ENCODE measurements around the gene C16orf96.
A peak's percentile ranks its signal among the peaks of the same experiment; 100 is the strongest.

The C16orf96 gene

DNA sequence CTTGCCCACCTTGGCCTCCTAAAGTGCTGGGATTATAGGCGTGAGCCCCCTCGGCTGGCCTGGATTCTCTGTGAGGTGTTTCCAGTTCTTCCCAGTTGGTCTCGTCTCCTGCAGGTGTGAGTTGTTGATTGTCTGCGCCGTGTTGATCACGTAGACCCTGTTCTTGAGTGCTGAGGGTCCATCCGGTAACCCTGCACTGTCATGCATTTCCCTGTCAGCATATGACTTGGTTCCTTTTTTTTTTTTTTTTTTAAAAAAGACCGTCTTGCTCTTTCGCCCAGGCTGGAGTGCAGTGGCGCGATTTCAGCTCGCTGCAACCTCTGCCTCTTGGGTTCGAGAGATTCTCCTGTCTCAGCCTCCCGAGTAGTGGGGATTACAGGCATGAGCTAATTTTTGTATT, 85.8 kb downstream of the C16orf96 start:
- ATAC-seq (replicated peaks; ENCODE audit: extremely low read depth, poor library complexity, severe bottlenecking) (no peak), DNase-seq (ENCODE audit: low spot score in 2 of 2) (no peak)
- Mint-ChIP-seq H3K36me3 (ENCODE audit: insufficient read depth) (peaks cover 12% of the 10 kb centered on the region), H3K9me3 (no peaks in the 10 kb centered on the region), H3K4me1 (peaks cover 33% of the 10 kb centered on the region), H3K27ac (ENCODE audit: low read depth) (no peak overlapping the region), H3K27me3 (no peaks in the 10 kb centered on the region), H3K4me3 (no peak overlapping the region)

GRCh38 chr16:4646773-4647643, 90.9 kb downstream of the C16orf96 start:
- ATAC-seq (replicated peaks; ENCODE audit: extremely low read depth, poor library complexity, severe bottlenecking): no peak
- Mint-ChIP-seq H3K9me3 (no peaks in the 10 kb centered on the region), H3K27me3 (no peaks in the 10 kb centered on the region), H3K4me1 (peaks cover 37% of the 10 kb centered on the region), H3K27ac (ENCODE audit: low read depth) (no peak overlapping the region), H3K36me3 (ENCODE audit: insufficient read depth) (peaks cover 28% of the 10 kb centered on the region), H3K4me3 (no peak overlapping the region)
- DNase-seq (ENCODE audit: low spot score in 2 of 2): no peak

- Mint-ChIP-seq H3K36me3 (ENCODE audit: insufficient read depth) (peaks cover 30% of the 10 kb centered on the region), H3K4me3 (no peak overlapping the region), H3K27me3 (no peaks in the 10 kb centered on the region), H3K4me1 (peaks cover 37% of the 10 kb centered on the region), H3K27ac (ENCODE audit: low read depth) (no peak overlapping the region), H3K9me3 (no peaks in the 10 kb centered on the region)
- ATAC-seq (replicated peaks; ENCODE audit: extremely low read depth, poor library complexity, severe bottlenecking) (no peak), DNase-seq (ENCODE audit: low spot score in 2 of 2) (no peak)
These were observed 91.5 kb downstream of the C16orf96 start for GRCh38 chr16:4647644-4647980.

- H3K4me1 Mint-ChIP-seq: peaks cover 37% of the 10 kb centered on the region
- no peaks in the 10 kb centered on the region for H3K9me3 Mint-ChIP-seq
- DNase-seq (ENCODE audit: low spot score in 2 of 2): no peak
- peaks cover 30% of the 10 kb centered on the region for H3K36me3 Mint-ChIP-seq (ENCODE audit: insufficient read depth)
- H3K27ac Mint-ChIP-seq (ENCODE audit: low read depth): peak overlapping the region; percentile 82
- no peaks in the 10 kb centered on the region for H3K27me3 Mint-ChIP-seq
- ATAC-seq (replicated peaks; ENCODE audit: extremely low read depth, poor library complexity, severe bottlenecking): no peak
- peak overlapping the region; percentile 38 for H3K4me3 Mint-ChIP-seq
These were observed 92.8 kb downstream of the C16orf96 start for GRCh38 chr16:4648917-4649316.

DNA sequence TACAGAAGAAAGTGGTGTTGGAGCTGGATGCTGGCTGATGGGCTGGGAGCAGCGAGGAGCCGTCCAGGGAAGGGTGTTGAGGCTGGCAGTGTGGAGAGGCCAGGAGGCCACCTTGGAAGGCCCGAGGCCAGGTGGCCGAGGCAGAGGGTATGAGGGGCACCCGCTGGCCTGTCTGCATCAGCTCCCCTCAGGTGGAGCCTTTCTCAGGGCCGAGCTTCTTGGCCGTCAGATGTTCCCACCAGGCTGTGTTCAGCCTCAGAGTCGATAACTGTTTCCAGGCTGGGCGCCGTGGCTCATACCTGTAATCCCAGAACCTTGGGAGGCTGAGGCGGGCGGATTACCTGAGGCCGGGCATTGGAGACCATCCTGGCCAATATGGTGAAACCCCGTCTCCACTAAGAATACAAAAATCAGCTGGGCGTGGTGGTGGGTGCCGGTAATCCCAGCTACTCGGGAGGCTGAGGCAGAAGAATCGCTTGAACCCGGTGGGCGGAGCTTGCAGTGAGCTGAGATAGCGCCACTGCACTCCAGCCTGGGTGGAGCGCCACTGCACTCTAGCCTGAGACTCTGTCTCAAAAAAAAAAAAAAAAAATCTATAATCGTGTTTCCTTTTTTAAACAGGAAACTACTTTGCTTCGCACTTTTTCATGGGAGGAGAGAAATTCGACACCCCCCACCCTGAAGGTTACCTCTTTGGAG, 93.8 kb downstream of the C16orf96 start:
- Mint-ChIP-seq H3K27me3 (no peaks in the 10 kb centered on the region), H3K36me3 (ENCODE audit: insufficient read depth) (peaks cover 31% of the 10 kb centered on the region), H3K4me1 (peaks cover 37% of the 10 kb centered on the region), H3K27ac (ENCODE audit: low read depth) (no peak overlapping the region), H3K9me3 (no peaks in the 10 kb centered on the region), H3K4me3 (no peak overlapping the region)
- ATAC-seq (replicated peaks; ENCODE audit: extremely low read depth, poor library complexity, severe bottlenecking): peak; percentile 44
- no peak for DNase-seq (ENCODE audit: low spot score in 2 of 2)

All from central memory CD8-positive, alpha-beta T cell (primary cell).